ENCODE measurements around the gene GARIN3. TPM values are rescaled to one million over a fixed set of nuclear protein-coding genes. Genes with fewer than 3 reads are reported as not detected.

Gene GARIN3
- total RNA-seq, 1 experiment from 2014 or later: not detected

GRCh38 chr5:157142317-157143126 is 23.5 kb downstream of the GARIN3 start, which contains the start of gene MED7:
Gene MED7, minus strand, starts transcription at chr5:157142865. Its CDS starts 3,434 bp downstream, at chr5:157139431.
- intact Hi-C loops (cut with micrococcal nuclease; ENCODE audit: unreplicated experiment): loop anchor here (2.0 to 10.0 kb wide), 5 partner anchors 122 to 1992 kb away; partner anchors contain the start of genes CYFIP2, LSM11 and THG1L

GRCh38 chr5:157137691-157138090 is 28.4 kb downstream of the GARIN3 start:
- Histone ChIP-seq H3K9me3 (ENCODE audit: insufficient read depth, low read depth) (no peaks in the 10 kb centered on the region), H4K20me1 (ENCODE audit: insufficient read depth) (0 out of 2 replicates have a peak, but pooled peaks cover 7% of the 10 kb centered on the region), H3K4me3 (no peak overlapping the region), H3K4me2 (no peak overlapping the region), H3F3A (ENCODE audit: insufficient read depth, low read depth) (0 out of 2 replicates have a peak, but pooled peaks cover 4% of the 10 kb centered on the region), H3K36me3 (ENCODE audit: low read depth) (peaks cover 11% of the 10 kb centered on the region), H2AFZ (no peak overlapping the region), H3K27me3 (ENCODE audit: insufficient read depth, low read depth) (no peaks in the 10 kb centered on the region), H3K79me2 (ENCODE audit: low read depth) (peaks cover 28% of the 10 kb centered on the region), H3K9me2 (ENCODE audit: insufficient read depth) (no peaks in the 10 kb centered on the region), H3K4me1 (replicated peaks; ENCODE audit: insufficient read depth) (0 out of 2 replicates have a peak, but pooled peaks cover 6% of the 10 kb centered on the region), H3K27ac (no peak overlapping the region)
- DNase-seq: no peak
- POLR2A ChIA-PET (ENCODE audit: unreplicated experiment): no interaction called here
- CTCF ChIA-PET: no interaction called here
- intact Hi-C loops (cut with micrococcal nuclease; ENCODE audit: unreplicated experiment): loop anchor here (10.0 kb wide), 2 partner anchors 303 to 1523 kb away; no protein-coding TSS in a partner anchor
- TF ChIP-seq CTCF (conservative IDR thresholded peaks at IDR 0.05) (no peak), EZH2 (IDR thresholded peaks at IDR 0.05; ENCODE audit: low read depth) (no peak)
- no TSS peak for BruUV-seq (replicated peaks)

More at GRCh38 chr5:157142317-157143126, 23.5 kb downstream of the GARIN3 start, which contains the start of gene MED7:
- BruUV-seq (replicated peaks): TSS peak; percentile 74
- peak within 1 kb of the TSS; percentile 57 for H3K27ac ChIP-seq
- peak within 1 kb of the TSS; percentile 69 for H3K4me3 ChIP-seq
- H3K9me3 ChIP-seq (ENCODE audit: insufficient read depth, low read depth): no peaks in the 10 kb centered on the region
- peaks cover 28% of the 10 kb centered on the region for H3K79me2 ChIP-seq (ENCODE audit: low read depth)
- H3K36me3 ChIP-seq (ENCODE audit: low read depth): peaks cover 9% of the 10 kb centered on the region
- TF ChIP-seq EZH2 (IDR thresholded peaks at IDR 0.05; ENCODE audit: low read depth) (no peak), CTCF (conservative IDR thresholded peaks at IDR 0.05) (no peak)
- ChIA-PET CTCF (interaction anchor here (0.6 to 1.5 kb wide), 2 partner anchors 10 to 883 kb away, joined by 3 to 7 read pairs; no protein-coding TSS in a partner anchor), POLR2A (ENCODE audit: unreplicated experiment) (interaction anchor here (0.5 to 0.9 kb wide), 7 partner anchors 10 to 806 kb away, joined by 3 to 8 read pairs (median 3); no protein-coding TSS in a partner anchor)
- H3K9me2 ChIP-seq (ENCODE audit: insufficient read depth): no peaks in the 10 kb centered on the region
- 0 out of 2 replicates have a peak, but pooled peaks cover 4% of the 10 kb centered on the region for H3F3A ChIP-seq (ENCODE audit: insufficient read depth, low read depth)
- peak within 1 kb of the TSS; percentile 94 for H2AFZ ChIP-seq
- peak; percentile 93 for DNase-seq
- H3K4me1 ChIP-seq (replicated peaks; ENCODE audit: insufficient read depth): peaks cover 11% of the 10 kb centered on the region
- peak within 1 kb of the TSS; percentile 89 for H3K4me2 ChIP-seq
- H4K20me1 ChIP-seq (ENCODE audit: insufficient read depth): 0 out of 2 replicates have a peak, but pooled peaks cover 7% of the 10 kb centered on the region
- H3K27me3 ChIP-seq (ENCODE audit: insufficient read depth, low read depth): peaks cover 5% of the 10 kb centered on the region; the same call in 1 of the 2 replicates

- intact Hi-C loops (cut with micrococcal nuclease; ENCODE audit: unreplicated experiment): loop anchor here (1.0 to 10.0 kb wide), 5 partner anchors 105 to 1993 kb away; no protein-coding TSS in a partner anchor
- peak overlapping the region; percentile 74; the same call in 1 of the 2 replicates for H3K4me2 ChIP-seq
- no peaks in the 10 kb centered on the region for H3K27me3 ChIP-seq (ENCODE audit: insufficient read depth, low read depth)
- no peaks in the 10 kb centered on the region for H3K36me3 ChIP-seq (ENCODE audit: low read depth)
- H3F3A ChIP-seq (ENCODE audit: insufficient read depth, low read depth): no peaks in the 10 kb centered on the region
- H3K4me3 ChIP-seq: no peak overlapping the region
- no TSS peak for BruUV-seq (replicated peaks)
- no peak for DNase-seq
- H3K9me3 ChIP-seq (ENCODE audit: insufficient read depth, low read depth): no peaks in the 10 kb centered on the region
- ChIA-PET POLR2A (ENCODE audit: unreplicated experiment) (interaction anchor here (0.7 kb wide), 1 partner anchor 10 kb away, joined by 8 read pairs; the partner anchor contains the start of gene MED7), CTCF (interaction anchor here (0.5 to 1.7 kb wide), 5 partner anchors 10 to 1992 kb away, joined by 3 to 7 read pairs (median 3); partner anchors contain the start of gene MED7)
- peaks cover 5% of the 10 kb centered on the region; the same call in 1 of the 2 replicates for H4K20me1 ChIP-seq (ENCODE audit: insufficient read depth)
- H2AFZ ChIP-seq: no peak overlapping the region
- TF ChIP-seq CTCF (conservative IDR thresholded peaks at IDR 0.05): peak; percentile 1; the same call in 1 of the 2 replicates
- no peak for TF ChIP-seq EZH2 (IDR thresholded peaks at IDR 0.05; ENCODE audit: low read depth)
- no peaks in the 10 kb centered on the region for H3K9me2 ChIP-seq (ENCODE audit: insufficient read depth)
- H3K79me2 ChIP-seq (ENCODE audit: low read depth): no peaks in the 10 kb centered on the region
- no peaks in the 10 kb centered on the region for H3K4me1 ChIP-seq (replicated peaks; ENCODE audit: insufficient read depth)
- H3K27ac ChIP-seq: no peak overlapping the region
Measured at GRCh38 chr5:157132281-157132612, 33.8 kb downstream of the GARIN3 start.

Measured in PC-9 (cell line).